K562 (cell line): ENCODE data around the gene FAM217B. TPM values are rescaled to one million over a fixed set of nuclear protein-coding genes. Genes with fewer than 3 reads are reported as not detected.

Source experiments
- ATAC-seq: fragments of 200-7000 bp; cut with Tn5 transposase; 3 replicates; pipeline ENCODE4 v1.9.1; 2020; ENCODE audit warnings: moderate library complexity
- BruUV-seq: library from RNA; stranded (reverse); fragments of 400-500 nt; replicated peaks from 2 replicates; lab custom pipeline; 2021; lab: Mats Ljungman, UMichigan
- CTCF ChIA-PET: fragments of 300-600 bp; formaldehyde crosslinking; extraction: SDS; loops from one replicate; lab custom pipeline; 2021; ENCODE audit warnings: low intra/inter-chr PET ratio; lab: Yijun Ruan, JAX
- POLR2A ChIA-PET: fragments of 300-600, 350-650 bp; sonication (Branson Sonifier 250); formaldehyde crosslinking; extraction: SDS; loops from one replicate; lab custom pipeline; 2021; ENCODE audit warnings: antibody characterized with exemption, inconsistent platforms; lab: Yijun Ruan, JAX
- DNase-seq, 4 experiments: peaks; one replicate each; pipeline versions ENCODE4 v3.0.0 to v3.0.0-alpha.2; 2011 to 2018; ENCODE audit warnings: low spot score in 3 of 4, mixed read lengths in 3 of 4; ENCODE audit errors: extremely low read depth in 1 of 4
- FAIRE-seq: peaks from 2 replicates; lab custom pipeline; 2011; peaks lifted over from hg19 to GRCh38; lab: Jason Lieb, UNC
- H2AFZ ChIP-seq: 2 replicates; pipeline ENCODE4 v1.6.0; 2011; ENCODE audit warnings: low read depth, low read length, control low read depth, inconsistent platforms
- H3K27ac ChIP-seq: fragments of 200-600 bp; 3 replicates; pipeline ENCODE4 v1.8.0; 2011; ENCODE audit warnings: low read depth, mild to moderate bottlenecking, control low read depth, inconsistent platforms, low read length, moderate library complexity, mixed read lengths; ENCODE audit errors: extremely low read depth
- H3K27me3 ChIP-seq, 2 experiments: fragments of 300-600 bp in 1 of 2; 2 replicates in 1 of 2; 3 replicates in 1 of 2; pipeline versions ENCODE4 v1.6.0 to v1.8.0; 2011; ENCODE audit warnings: inconsistent platforms in 2 of 2, low read length in 2 of 2, mild to moderate bottlenecking in 1 of 2, mixed read lengths in 1 of 2, moderate library complexity in 1 of 2; ENCODE audit not compliant: control insufficient read depth in 2 of 2, insufficient read depth in 2 of 2
- H3K36me3 ChIP-seq: fragments of 300-600 bp; 3 replicates; pipeline ENCODE4 v1.8.0; 2011; ENCODE audit warnings: mild to moderate bottlenecking, low read length, inconsistent platforms; ENCODE audit not compliant: control insufficient read depth, insufficient read depth
- H3K4me1 ChIP-seq, 2 experiments: fragments of 200-600 bp in 1 of 2; replicated peaks in 1 of 2; 2 replicates in 1 of 2; 3 replicates in 1 of 2; pipeline versions ENCODE4 v1.5.1 to v1.8.0; 2011; ENCODE audit warnings: inconsistent platforms in 2 of 2, low read length in 2 of 2, mild to moderate bottlenecking in 1 of 2, mixed read lengths in 1 of 2, moderate library complexity in 1 of 2; ENCODE audit not compliant: control insufficient read depth in 2 of 2, insufficient read depth in 2 of 2
- H3K4me2 ChIP-seq: 2 replicates; pipeline ENCODE4 v1.6.1; 2011; ENCODE audit warnings: low read length, control low read depth, inconsistent platforms, mixed read lengths; ENCODE audit not compliant: insufficient read depth
- H3K4me3 ChIP-seq: fragments of 200-600 bp; sonication (generic), shearing (Covaris generic); 2 replicates; pipeline ENCODE4 v1.5.1; 2016; ENCODE audit warnings: control low read depth, inconsistent platforms
- H3K79me2 ChIP-seq: fragments of 200-600 bp; 3 replicates; pipeline ENCODE4 v1.8.0; 2011; ENCODE audit warnings: low read length, inconsistent platforms; ENCODE audit not compliant: control insufficient read depth, insufficient read depth
- H3K9ac ChIP-seq, 2 experiments: 2 replicates each; pipeline versions ENCODE4 v1.6.0 to v1.6.1; 2011; ENCODE audit warnings: low read depth in 2 of 2, low read length in 2 of 2, control low read depth in 1 of 2, inconsistent platforms in 1 of 2, mild to moderate bottlenecking in 1 of 2, mixed read lengths in 1 of 2; ENCODE audit not compliant: insufficient read depth in 1 of 2
- H3K9me1 ChIP-seq: one replicate; pipeline ENCODE4 v1.6.0; 2011; ENCODE audit warnings: inconsistent platforms, mild to moderate bottlenecking, low read length, moderate library complexity; ENCODE audit not compliant: control insufficient read depth, insufficient read depth
- H3K9me3 ChIP-seq: replicated peaks from 2 replicates; pipeline ENCODE4 v1.5.1; 2011; ENCODE audit warnings: low read depth, low read length, inconsistent platforms; ENCODE audit not compliant: control insufficient read depth, insufficient read depth
- H4K20me1 ChIP-seq: replicated peaks from 2 replicates; pipeline ENCODE4 v1.6.1; 2011; ENCODE audit warnings: low read length, inconsistent platforms, mixed read lengths; ENCODE audit not compliant: control insufficient read depth, insufficient read depth
- CGGBP1 ChIP-seq: fragments of 250-450 bp; sonication (Bioruptor Pico); IDR thresholded peaks from 2 replicates; pipeline ENCODE4 v1.9.0; 2021; ENCODE audit warnings: mild to moderate bottlenecking
- CREB5 ChIP-seq: fragments of 250-450 bp; sonication (Bioruptor Pico); IDR thresholded peaks from 2 replicates; pipeline ENCODE4 v1.5.0; 2020; ENCODE audit warnings: mild to moderate bottlenecking
- DIDO1 ChIP-seq: fragments of 450-650 bp; IDR thresholded peaks from 2 replicates; pipeline ENCODE4 v1.6.1; 2016; ENCODE audit warnings: low read depth, missing biosample characterization, missing genetic modification characterization
- E2F3 ChIP-seq: fragments of 250-450 bp; sonication (Bioruptor Pico); IDR thresholded peaks from 2 replicates; pipeline ENCODE4 v1.4.0; 2020; ENCODE audit warnings: mild to moderate bottlenecking
- ETS1 ChIP-seq: conservative IDR thresholded peaks from 2 replicates; pipeline ENCODE4 v1.6.1; 2011; ENCODE audit warnings: low read depth, mild to moderate bottlenecking, low read length; ENCODE audit not compliant: control insufficient read depth
- GABPB1 ChIP-seq: sonication (generic); formaldehyde crosslinking; IDR thresholded peaks from 2 replicates; pipeline ENCODE4 v1.8.0; 2022; ENCODE audit warnings: mild to moderate bottlenecking, missing genetic modification reagents
- HMGXB4 ChIP-seq: sonication (generic); formaldehyde crosslinking; IDR thresholded peaks from 2 replicates; pipeline ENCODE4 v1.8.1; 2023; ENCODE audit warnings: mild to moderate bottlenecking, missing genetic modification reagents
- HNRNPL ChIP-seq: fragments of 200-400 bp; formaldehyde crosslinking; IDR thresholded peaks from 2 replicates; pipeline ENCODE4 v1.6.1; 2017; ENCODE audit warnings: low read depth, mild to moderate bottlenecking, low read length
- IRF2 ChIP-seq: sonication (generic); formaldehyde crosslinking; IDR thresholded peaks from 2 replicates; pipeline ENCODE4 v1.8.1; 2022; ENCODE audit warnings: mild to moderate bottlenecking, missing genetic modification reagents
- NCOA6 ChIP-seq: fragments of 450-650 bp; IDR thresholded peaks from 2 replicates; pipeline ENCODE4 v1.6.1; 2017; ENCODE audit warnings: mild to moderate bottlenecking
- NR3C1 ChIP-seq: sonication (generic); formaldehyde crosslinking; IDR thresholded peaks from 2 replicates; pipeline ENCODE4 v1.8.1; 2022; ENCODE audit warnings: missing genetic modification reagents
- PHB ChIP-seq: fragments of 250-450 bp; sonication (Bioruptor Pico); IDR thresholded peaks from 2 replicates; pipeline ENCODE4 v1.5.0; 2021
- PPARD ChIP-seq: fragments of 250-450 bp; sonication (Bioruptor Pico); IDR thresholded peaks from 2 replicates; pipeline ENCODE4 v1.8.0; 2022; ENCODE audit warnings: inconsistent platforms, mild to moderate bottlenecking, moderate library complexity
- RBBP5 ChIP-seq: fragments of 200-600 bp; sonication (generic); IDR thresholded peaks from 2 replicates; pipeline ENCODE4 v1.6.1; 2012; ENCODE audit warnings: borderline replicate concordance, mild to moderate bottlenecking, low read length, control low read depth, inconsistent platforms; ENCODE audit not compliant: insufficient read depth, poor library complexity, severe bottlenecking
- THRA ChIP-seq: fragments of 450-650 bp; IDR thresholded peaks from 2 replicates; pipeline ENCODE4 v1.6.1; 2017; ENCODE audit warnings: mild to moderate bottlenecking, moderate library complexity
- WHSC1 ChIP-seq: IDR thresholded peaks from one replicate; pipeline ENCODE4 v1.6.1; 2012; ENCODE audit warnings: low read length, control low read depth, inconsistent platforms
- ZNF134 ChIP-seq: fragments of 250-450 bp; sonication (Bioruptor Pico); conservative IDR thresholded peaks from 2 replicates; pipeline ENCODE4 v1.4.0; 2020
- ZNF696 ChIP-seq: fragments of 250-450 bp; sonication (Bioruptor Pico); conservative IDR thresholded peaks from 2 replicates; pipeline ENCODE4 v1.4.0; 2020; ENCODE audit warnings: mild to moderate bottlenecking, moderate library complexity
- ZNF79 ChIP-seq: fragments of 250-450 bp; sonication (Bioruptor Pico); IDR thresholded peaks from 2 replicates; pipeline ENCODE4 v1.4.0; 2020; ENCODE audit warnings: low read depth, mild to moderate bottlenecking, moderate library complexity
- WGBS: fragments of 100-300 bp; shearing (Covaris generic); methylation state at CpG from one replicate; pipeline ENCODE4 v1.1.6; 2016; ENCODE audit warnings: low coverage, mixed read lengths; ENCODE audit not compliant: insufficient coverage; ENCODE audit errors: missing lambda C conversion rate; 5-methylcytosine and 5-hydroxymethylcytosine counted together
- in situ Hi-C: fragments of 300-500 bp; cut with MboI; formaldehyde crosslinking; loops from 4 replicates; pipeline ENCODE4 v1.15.0; 2018; ENCODE audit warnings: inconsistent platforms, mixed read lengths
- intact Hi-C: fragments of 100-400 bp; cut with micrococcal nuclease; formaldehyde crosslinking; loops from 2 replicates; pipeline ENCODE4 v1.14.2; 2022
- polyA plus RNA-seq, 8 experiments: library from polyadenylated mRNA; depleted of rRNA in 4 of 8; stranded (reverse) in 5 of 8; unstranded in 3 of 8; fragments of >200 nt; fragmentation: Nextera tagmentation in 2 of 8; fragmentation: Illumina TruSeq in 1 of 8; extraction: Ambion mirVana in 2 of 8; extraction: Trizol in 1 of 8; gene quantifications; 2 replicates each; pipeline versions ENCODE4 v1.2.1 to v1.2.3, GENCODE V29; 2011 to 2014; ENCODE audit warnings: inconsistent platforms in 1 of 8, missing spikeins in 1 of 8
- total RNA-seq, 7 experiments: library from RNA; depleted of rRNA in 6 of 7; stranded (reverse); fragments of >200 nt in 6 of 7; fragmentation: Illumina TruSeq in 2 of 7; extraction: Trizol in 2 of 7; gene quantifications; 2 replicates each; pipeline versions ENCODE4 v1.2.1 to v1.2.3, GENCODE V29; 2011 to 2021; ENCODE audit warnings: low replicate concordance in 1 of 7

Gene FAM217B
- total and polyA plus RNA-seq, 9 of the 15 experiments (the other 6 are each of a cell fraction or from before 2014, with no cell fraction given) = 4.8 to 11.4 (median 6.9) TPM

GRCh38 chr20:59939879-59940128 is 385 bp upstream of the FAM217B start:
- Histone ChIP-seq H3K79me2 (peaks cover 17% of the 10 kb centered on the region), H3K9me3 (no peaks in the 10 kb centered on the region), H2AFZ (peak overlapping the region; percentile 91), H3K4me3 (peak overlapping the region; percentile 48), H3K4me2 (peak overlapping the region; percentile 95; the same call in 1 of the 2 replicates), H3K36me3 (peaks cover 27% of the 10 kb centered on the region; the same call in 1 of the 3 replicates), H3K9me1 (no peaks in the 10 kb centered on the region), H3K27ac (peak overlapping the region; percentile 82), H3K9ac (peak overlapping the region; percentile 75 to 77), H3K4me1 (peaks cover 6 to 14% of the 10 kb centered on the region in 2 experiments; a peak in 4 of 5 replicates), H3K27me3 (no peaks in the 10 kb centered on the region), H4K20me1 (no peaks in the 10 kb centered on the region)
- ChIA-PET POLR2A (interaction anchor here (0.6 to 2.0 kb wide), 5 partner anchors 9 to 695 kb away, joined by 3 to 6 read pairs (median 4); partner anchors contain the start of gene CDH26), CTCF (no interaction called here)
- peak; percentile 48 for ATAC-seq
- BruUV-seq = no TSS peak
- 1% methylated on average over 18 of the region's 24 CpGs for WGBS
- in situ Hi-C loops = no loop called here
- intact Hi-C loops = no loop called here
- FAIRE-seq = no peak
- peak in 2 of 4 experiments; percentile 27 to 39 for DNase-seq
- TF ChIP-seq CGGBP1 (CRISPR knock-in tag) (no peak), WHSC1 (no peak), NR3C1 (CRISPR knock-in tag) (no peak), NCOA6 (peak; percentile 57; the same call in 1 of the 2 replicates), HNRNPL (no peak), THRA (no peak), PHB (CRISPR knock-in tag) (no peak), ETS1 (no peak), RBBP5 (peak; percentile 56), PPARD (CRISPR knock-in tag) (no peak), HMGXB4 (CRISPR knock-in tag) (no peak), ZNF79 (CRISPR knock-in tag) (no peak), CREB5 (CRISPR knock-in tag) (no peak), GABPB1 (CRISPR knock-in tag) (peak; percentile 11; the same call in 1 of the 2 replicates), ZNF134 (CRISPR knock-in tag) (no peak), ZNF696 (CRISPR knock-in tag) (no peak), E2F3 (no peak), DIDO1 (tag) (no peak), IRF2 (CRISPR knock-in tag) (no peak)
